Measurements from ENCODE around the gene MAGI1. TPM values are rescaled to one million over a fixed set of nuclear protein-coding genes. Genes with fewer than 3 reads are reported as not detected.
"Not testable (repeated sequence)": the region's sequence is repeated elsewhere in the genome, so short reads cannot be mapped to it uniquely, and the experiment has no call there.

MAGI1 gene
- total RNA-seq, 1 donor from 2014 or later: 0.48 TPM

GRCh38 chr3:65912647-65913046 lies 126.1 kb downstream of the MAGI1 start:
- intact Hi-C loops (cut with micrococcal nuclease): no loop called here

GRCh38 chr3:65908588-65908987 lies 130.1 kb downstream of the MAGI1 start:
- intact Hi-C loops (cut with micrococcal nuclease): no loop called here

- intact Hi-C loops (cut with micrococcal nuclease): no loop called here
These were observed 131.2 kb downstream of the MAGI1 start for GRCh38 chr3:65907232-65908130.

- intact Hi-C loops (cut with micrococcal nuclease): no loop called here
These were observed 132.9 kb downstream of the MAGI1 start for GRCh38 chr3:65905771-65906170.

DNA sequence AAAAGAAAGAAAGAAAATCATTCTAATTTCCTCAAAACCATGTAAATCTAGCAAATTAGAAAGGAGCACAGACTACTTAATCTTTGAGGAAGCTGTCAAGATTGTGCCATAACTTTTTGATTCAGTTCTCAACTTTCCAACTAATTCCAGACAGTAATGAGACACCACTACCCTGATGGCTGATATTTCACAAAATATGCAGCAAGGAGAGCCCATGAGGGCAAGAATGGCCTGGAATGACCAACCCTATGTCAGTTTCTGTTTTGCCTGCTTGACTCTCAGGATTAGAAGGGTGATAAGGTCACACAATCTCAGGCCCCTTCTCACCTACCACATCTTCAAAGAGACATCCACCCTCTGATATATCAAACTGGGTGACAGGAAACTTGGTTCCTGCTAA lies 134.7 kb downstream of the MAGI1 start:
- intact Hi-C loops (cut with micrococcal nuclease): no loop called here

GRCh38 chr3:65902304-65902793 lies 136.4 kb downstream of the MAGI1 start:
- intact Hi-C loops (cut with micrococcal nuclease): no loop called here

DNA sequence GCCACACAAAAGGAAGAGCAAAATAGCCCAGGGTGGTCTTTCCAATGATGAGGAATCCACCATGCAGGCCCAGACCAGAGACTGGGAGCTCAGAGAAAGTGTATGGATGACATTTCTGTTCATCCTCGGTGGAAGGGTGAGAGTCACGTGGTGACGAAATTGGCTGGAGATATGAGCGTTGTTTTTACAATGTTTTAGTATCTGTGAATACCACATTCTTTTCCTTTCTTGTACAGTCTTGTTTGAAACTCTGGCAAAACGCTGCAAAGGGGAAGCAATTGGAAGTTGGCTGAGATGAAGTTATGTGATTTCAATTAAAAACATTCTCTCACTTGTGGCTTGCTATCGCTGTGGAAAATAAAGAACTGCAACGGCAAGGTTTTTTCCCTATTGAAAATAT lies 137.5 kb downstream of the MAGI1 start:
- intact Hi-C loops (cut with micrococcal nuclease): no loop called here

GRCh38 chr3:65899226-65899625 lies 139.5 kb downstream of the MAGI1 start:
- intact Hi-C loops (cut with micrococcal nuclease): no loop called here

DNA sequence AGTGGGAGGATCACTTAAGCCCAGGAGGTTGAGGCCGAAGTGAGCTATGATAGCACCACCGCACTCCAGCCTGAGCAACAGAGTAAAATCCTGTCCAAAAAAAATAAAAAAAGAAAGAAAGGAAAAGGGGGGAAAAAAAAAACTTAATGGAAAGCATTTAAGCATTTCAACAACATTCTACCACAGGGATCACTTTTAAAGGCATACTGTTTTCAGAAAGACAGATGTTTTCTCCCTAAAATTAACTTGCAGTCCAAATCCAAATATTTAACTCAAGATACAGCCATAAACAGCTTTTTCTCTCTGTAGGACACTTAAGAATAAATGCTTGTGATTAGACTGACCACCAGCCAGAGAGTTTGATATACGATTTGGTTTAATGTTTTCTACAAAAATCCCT lies 141.0 kb downstream of the MAGI1 start:
- intact Hi-C loops (cut with micrococcal nuclease): no loop called here

GRCh38 chr3:65896321-65896720 lies 142.4 kb downstream of the MAGI1 start:
- intact Hi-C loops (cut with micrococcal nuclease): no loop called here

- intact Hi-C loops (cut with micrococcal nuclease): no loop called here
These were observed 143.9 kb downstream of the MAGI1 start for GRCh38 chr3:65894679-65895453.

DNA sequence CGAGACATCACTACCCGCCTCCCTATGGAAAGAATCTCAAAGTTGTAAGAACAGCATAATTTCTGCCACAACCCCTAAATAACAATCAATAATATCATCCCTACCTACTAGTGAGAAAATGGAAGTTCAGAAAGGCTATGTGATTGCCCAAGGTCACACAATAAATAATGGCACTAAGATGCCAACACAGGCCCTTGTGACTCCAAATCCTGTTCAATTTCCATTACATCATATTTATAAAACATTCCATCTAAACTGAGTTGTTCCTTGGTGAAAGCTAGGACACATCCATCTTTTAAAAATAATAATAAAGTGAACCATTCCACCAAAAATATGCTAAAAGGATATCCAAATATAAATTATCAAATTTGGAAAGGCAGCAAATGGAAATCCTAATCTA lies 144.6 kb downstream of the MAGI1 start:
- intact Hi-C loops (cut with micrococcal nuclease): no loop called here

- intact Hi-C loops (cut with micrococcal nuclease): no loop called here
These were observed 145.1 kb downstream of the MAGI1 start for GRCh38 chr3:65893631-65894030.

DNA sequence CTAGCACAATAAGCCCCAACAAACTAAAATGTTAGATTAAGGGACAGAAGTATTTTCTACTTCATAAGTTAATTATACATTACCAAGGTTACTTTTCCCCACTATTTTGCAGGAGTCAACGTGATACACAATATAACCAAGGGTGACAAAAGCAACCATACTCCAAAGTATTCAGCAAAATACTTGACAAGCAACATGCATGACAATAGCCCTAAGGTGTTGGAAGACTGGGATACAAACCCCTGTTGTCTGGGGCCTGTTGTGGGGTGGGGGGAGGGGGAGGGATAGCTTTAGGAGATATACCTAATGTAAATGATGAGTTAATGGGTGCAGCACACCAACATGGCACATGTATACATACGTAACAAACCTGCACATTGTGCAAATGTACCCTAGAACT lies 147.2 kb downstream of the MAGI1 start:
- intact Hi-C loops (cut with micrococcal nuclease): not testable (repeated sequence)

DNA sequence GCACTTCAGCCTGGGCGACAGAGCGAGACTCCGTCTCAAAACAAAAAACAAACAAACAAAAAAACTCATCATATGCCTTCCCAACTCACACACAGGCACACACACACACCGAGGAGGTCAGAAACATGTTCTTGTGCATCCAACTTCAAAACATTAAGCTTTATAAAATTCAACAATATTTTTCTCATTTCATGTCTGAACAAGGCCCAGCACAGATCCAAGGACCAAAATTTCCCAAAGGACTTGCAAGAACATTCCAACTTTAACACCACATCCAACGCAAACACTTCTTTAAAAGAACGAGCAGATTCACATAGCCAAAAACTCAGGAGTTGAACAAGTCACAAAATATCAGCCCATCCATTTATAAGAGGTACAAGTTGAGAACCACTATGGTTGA lies 148.4 kb downstream of the MAGI1 start:
- intact Hi-C loops (cut with micrococcal nuclease): no loop called here

DNA sequence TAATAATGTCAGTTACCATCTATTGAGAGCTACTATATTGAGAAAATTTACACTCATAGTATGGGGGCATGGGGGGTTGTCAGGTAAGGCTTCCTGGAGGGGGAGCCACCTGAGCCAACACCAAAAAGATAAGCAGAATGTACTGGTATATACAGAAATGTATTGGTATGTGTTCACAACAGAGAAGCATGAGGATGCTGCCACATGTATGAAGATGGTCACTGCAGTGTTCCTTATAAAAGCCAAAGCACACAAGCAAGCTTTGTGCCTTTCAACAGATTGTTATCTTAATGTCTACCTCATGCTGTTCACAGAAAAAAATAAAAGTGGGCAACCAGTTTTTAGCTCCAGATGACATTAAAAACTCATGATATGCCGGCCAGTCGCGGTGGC lies 149.0 kb downstream of the MAGI1 start:
- intact Hi-C loops (cut with micrococcal nuclease): no loop called here

GRCh38 chr3:65888980-65889706 lies 149.6 kb downstream of the MAGI1 start:
- intact Hi-C loops (cut with micrococcal nuclease): no loop called here

GRCh38 chr3:65888196-65888595 lies 150.5 kb downstream of the MAGI1 start:
- intact Hi-C loops (cut with micrococcal nuclease): no loop called here

DNA sequence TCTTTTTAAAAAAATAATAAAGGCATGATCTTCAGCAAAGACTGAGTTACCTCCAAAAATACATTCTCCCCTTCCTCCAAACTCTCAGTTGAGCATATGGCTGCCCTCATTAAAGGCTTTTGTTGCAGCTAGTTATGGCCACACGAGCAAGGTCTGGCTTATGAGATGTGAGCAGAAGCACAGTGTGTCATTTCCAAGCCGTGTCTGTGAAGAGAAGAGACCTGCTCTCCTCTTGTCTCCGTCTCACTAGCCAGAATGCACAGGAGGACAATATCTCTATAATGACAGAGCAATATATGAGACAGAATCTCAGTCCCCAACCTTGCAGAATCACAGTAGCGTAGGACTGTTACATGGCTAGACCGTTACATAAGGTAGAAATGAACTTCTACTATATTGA lies 152.3 kb downstream of the MAGI1 start:
- intact Hi-C loops (cut with micrococcal nuclease): no loop called here

DNA sequence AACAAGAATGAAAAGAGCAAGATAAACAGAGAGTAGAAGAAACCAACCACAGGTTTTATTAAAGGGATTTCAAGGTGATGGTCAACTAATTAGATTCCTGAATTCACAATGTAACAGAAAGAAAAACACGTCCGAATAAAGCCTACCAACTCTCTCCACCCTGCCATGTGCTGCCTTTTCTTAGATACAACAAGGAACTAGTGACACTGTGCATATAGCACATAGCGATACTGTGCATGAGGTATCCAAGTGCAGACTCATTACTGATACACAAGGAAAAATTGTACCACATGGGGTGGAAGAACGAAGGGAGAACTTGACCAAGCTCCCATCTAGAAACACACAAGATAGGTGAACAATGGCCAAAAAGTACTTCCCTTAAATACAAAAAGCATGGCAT lies 154.6 kb downstream of the MAGI1 start:
- intact Hi-C loops (cut with micrococcal nuclease): no loop called here

DNA sequence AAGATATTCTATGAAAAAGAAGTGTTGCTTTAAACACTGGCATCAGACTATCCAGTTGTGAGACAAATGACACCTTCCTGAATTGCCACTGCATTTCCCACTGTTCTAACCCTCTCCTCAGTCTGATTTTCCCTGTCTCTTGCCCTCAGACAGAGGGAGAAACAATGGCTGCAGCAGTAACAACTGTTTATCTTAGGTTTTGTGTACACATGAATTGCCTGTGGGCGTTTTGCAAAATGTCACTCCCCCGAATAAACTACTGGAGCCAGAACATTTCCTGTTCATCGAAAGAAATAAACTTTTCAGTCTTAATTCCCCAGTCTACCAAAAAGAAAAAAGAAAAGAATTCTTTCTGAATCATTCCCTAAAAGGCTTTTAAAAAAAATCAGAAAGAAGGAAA lies 155.1 kb downstream of the MAGI1 start:
- intact Hi-C loops (cut with micrococcal nuclease): no loop called here

DNA sequence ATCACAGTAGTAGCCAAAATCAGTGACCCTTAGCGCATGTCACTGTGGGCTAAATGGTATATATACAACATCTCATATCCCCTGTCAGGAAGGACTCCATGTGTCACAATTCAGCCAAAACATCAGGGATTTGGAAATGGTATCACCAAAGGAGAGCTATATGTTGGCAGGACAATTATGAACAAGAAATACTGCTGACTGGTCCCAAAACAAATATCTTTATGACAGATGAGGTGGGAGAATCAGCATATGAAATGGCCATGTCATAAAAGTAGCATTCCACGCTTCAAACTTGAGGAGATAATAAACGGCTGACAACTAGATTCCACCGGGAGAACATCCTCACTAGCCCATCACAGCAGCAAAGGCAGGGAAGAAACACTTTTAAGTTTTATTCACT lies 158.4 kb downstream of the MAGI1 start:
- intact Hi-C loops (cut with micrococcal nuclease): no loop called here

Measured in T-helper 2 cell treated with Interferon-gamma antibody and Interleukin-4, amounts not matched to agents 100 ng/mL and 5 ng/mL, for 36 hours (primary cell).